C4-2B (cell line): ENCODE measurements around the gene CMTM2.
"Not testable (repeated sequence)": the region's sequence is repeated elsewhere in the genome, so short reads cannot be mapped to it uniquely, and the experiment has no call there.

ENCODE experiments used
- H3K27ac ChIP-seq: fragments of 450-650 bp; 2 replicates; pipeline ENCODE4 v1.5.1; 2017
- CTCF ChIP-seq: fragments of 450-650 bp; conservative IDR thresholded peaks from 2 replicates; pipeline ENCODE4 v1.5.1; 2017; ENCODE audit warnings: mild to moderate bottlenecking
- ZFX ChIP-seq: fragments of 450-650 bp; IDR thresholded peaks from 2 replicates; pipeline ENCODE4 v1.6.1; 2017

CMTM2 gene

GRCh38 chr16:66587881-66588600, 8.8 kb downstream of the CMTM2 start:
- TF ChIP-seq CTCF, result no peak

GRCh38 chr16:66588981-66589713, 9.9 kb downstream of the CMTM2 start:
- H3K27ac ChIP-seq, result no peak overlapping the region
- TF ChIP-seq ZFX (no peak), CTCF (no peak; the same call in 1 of the 2 replicates)

More at GRCh38 chr16:66587881-66588600, 8.8 kb downstream of the CMTM2 start:
- no peak overlapping the region for H3K27ac ChIP-seq

GRCh38 chr16:66590322-66590721, 11.1 kb downstream of the CMTM2 start:
- no peak for TF ChIP-seq CTCF
- no peak for TF ChIP-seq ZFX
- no peak overlapping the region for H3K27ac ChIP-seq

- no peak for TF ChIP-seq ZFX
- no peak for TF ChIP-seq CTCF
- no peak overlapping the region for H3K27ac ChIP-seq
Observed at GRCh38 chr16:66591018-66591417, 11.8 kb downstream of the CMTM2 start.

- H3K27ac ChIP-seq, result no peak overlapping the region
- no peak for TF ChIP-seq CTCF
- no peak for TF ChIP-seq ZFX
Observed at GRCh38 chr16:66592241-66592640, 13.0 kb downstream of the CMTM2 start.

GRCh38 chr16:66592814-66593213, 13.6 kb downstream of the CMTM2 start:
- TF ChIP-seq CTCF (no peak), ZFX (no peak)
- H3K27ac ChIP-seq, result no peak overlapping the region

- H3K27ac ChIP-seq, result no peak overlapping the region
- no peak for TF ChIP-seq CTCF
- TF ChIP-seq ZFX, result no peak
Observed at GRCh38 chr16:66594739-66595138, 15.5 kb downstream of the CMTM2 start.

GRCh38 chr16:66596559-66596958, 17.3 kb downstream of the CMTM2 start:
- H3K27ac ChIP-seq, result not testable (repeated sequence)
